HEK293T (cell line): Measurements from ENCODE around the gene CACNB3.

ENCODE experiments used
- L3MBTL2 ChIP-seq: fragments of 450-650 bp; conservative IDR thresholded peaks from 2 replicates; pipeline ENCODE4 v1.6.1; 2016; ENCODE audit warnings: mild to moderate bottlenecking
- LEF1 ChIP-seq: fragments of 450-650 bp; IDR thresholded peaks from 2 replicates; pipeline ENCODE4 v1.6.1; 2017; ENCODE audit warnings: mild to moderate bottlenecking, borderline replicate concordance
- SP1 ChIP-seq: fragments of 450-650 bp; IDR thresholded peaks from 2 replicates; pipeline ENCODE4 v1.6.1; 2017
- TARDBP ChIP-seq: fragments of 450-650 bp; IDR thresholded peaks from 2 replicates; pipeline ENCODE4 v1.6.1; 2016
- ZNF384 ChIP-seq: fragments of 450-650 bp; IDR thresholded peaks from 2 replicates; pipeline ENCODE4 v1.6.1; 2016
- TF ChIP-seq, protein P1 (sequence below): fragments of 450-650 bp; IDR thresholded peaks from 2 replicates; pipeline ENCODE4 v1.6.1; 2016

DNA sequence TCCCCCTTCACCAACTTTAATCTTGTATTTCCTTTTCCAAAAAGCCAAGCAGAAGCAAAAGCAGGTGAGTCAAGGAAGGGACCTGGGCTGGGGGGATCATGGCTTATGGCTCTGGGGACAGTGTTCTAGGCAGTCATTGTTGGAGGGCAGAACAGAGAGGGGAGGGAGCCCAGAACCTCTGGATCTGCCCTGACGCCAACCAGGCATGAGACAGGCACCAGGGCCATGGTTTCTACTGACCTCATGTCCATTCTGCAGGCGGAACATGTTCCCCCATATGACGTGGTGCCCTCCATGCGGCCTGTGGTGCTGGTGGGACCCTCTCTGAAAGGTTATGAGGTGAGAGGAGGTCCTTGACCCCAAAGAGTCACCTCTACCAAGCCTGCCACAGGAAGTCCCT is 6.6 kb downstream of the CACNB3 start:
- TF ChIP-seq, protein P1, sequence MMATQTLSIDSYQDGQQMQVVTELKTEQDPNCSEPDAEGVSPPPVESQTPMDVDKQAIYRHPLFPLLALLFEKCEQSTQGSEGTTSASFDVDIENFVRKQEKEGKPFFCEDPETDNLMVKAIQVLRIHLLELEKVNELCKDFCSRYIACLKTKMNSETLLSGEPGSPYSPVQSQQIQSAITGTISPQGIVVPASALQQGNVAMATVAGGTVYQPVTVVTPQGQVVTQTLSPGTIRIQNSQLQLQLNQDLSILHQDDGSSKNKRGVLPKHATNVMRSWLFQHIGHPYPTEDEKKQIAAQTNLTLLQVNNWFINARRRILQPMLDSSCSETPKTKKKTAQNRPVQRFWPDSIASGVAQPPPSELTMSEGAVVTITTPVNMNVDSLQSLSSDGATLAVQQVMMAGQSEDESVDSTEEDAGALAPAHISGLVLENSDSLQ: no peak
- TF ChIP-seq TARDBP (no peak), ZNF384 (no peak), L3MBTL2 (no peak), LEF1 (no peak), SP1 (no peak)
